A673 (cell line): Measurements from ENCODE around the gene RPTOR. TPM values are rescaled to one million over a fixed set of nuclear protein-coding genes. Genes with fewer than 3 reads are reported as not detected.

ENCODE experiments used
- BruUV-seq: library from RNA; stranded (reverse); fragments of 400-500 nt; replicated peaks from 2 replicates; lab custom pipeline; 2021; lab: Mats Ljungman, UMichigan
- CTCF ChIA-PET: fragments of 300-600 bp; sonication (Branson Sonifier 250); formaldehyde crosslinking; loops from one replicate; lab custom pipeline; 2022; ENCODE audit warnings: antibody characterized with exemption; lab: Charles Lee
- POLR2A ChIA-PET: fragments of 300-600 bp; sonication (Branson Sonifier 250); formaldehyde crosslinking; loops from one replicate; lab custom pipeline; 2022; ENCODE audit warnings: antibody characterized with exemption; ENCODE audit not compliant: low non-redundant PET; lab: Charles Lee
- DNase-seq: peaks from one replicate; pipeline ENCODE4 v3.0.0-alpha.2; 2015; ENCODE audit warnings: low spot score
- H3K27ac ChIP-seq: fragments of 200-600 bp; sonication (generic); 2 replicates; pipeline ENCODE4 v1.5.1; 2016; ENCODE audit warnings: mixed run types, low read depth, mild to moderate bottlenecking, mixed read lengths, antibody characterized with exemption, low read length; ENCODE audit not compliant: poor library complexity, severe bottlenecking
- H3K27me3 ChIP-seq: fragments of 200-600 bp; sonication (generic); replicated peaks from 2 replicates; pipeline ENCODE4 v1.6.1; 2017; ENCODE audit warnings: mixed run types, low read depth, mild to moderate bottlenecking, mixed read lengths, antibody characterized with exemption, low read length; ENCODE audit not compliant: insufficient read depth, poor library complexity
- H3K36me3 ChIP-seq: fragments of 200-600 bp; sonication (generic); 2 replicates; pipeline ENCODE4 v1.6.1; 2016; ENCODE audit warnings: mixed run types, mild to moderate bottlenecking, mixed read lengths, antibody characterized with exemption, low read length; ENCODE audit not compliant: insufficient read depth, poor library complexity, severe bottlenecking
- H3K4me1 ChIP-seq: fragments of 200-600 bp; sonication (generic); 2 replicates; pipeline ENCODE4 v1.6.1; 2017; ENCODE audit warnings: mixed run types, mild to moderate bottlenecking, mixed read lengths, antibody characterized with exemption, low read length; ENCODE audit not compliant: insufficient read depth, poor library complexity, severe bottlenecking
- H3K4me3 ChIP-seq: fragments of 200-600 bp; sonication (generic); 2 replicates; pipeline ENCODE4 v1.5.1; 2016; ENCODE audit warnings: low read depth, mixed run types, mild to moderate bottlenecking, mixed read lengths, low read length; ENCODE audit not compliant: poor library complexity, severe bottlenecking
- H3K9me3 ChIP-seq: fragments of 200-600 bp; sonication (generic); 2 replicates; pipeline ENCODE4 v1.6.1; 2016; ENCODE audit warnings: mixed run types, low read depth, mild to moderate bottlenecking, mixed read lengths, antibody characterized with exemption, low read length; ENCODE audit not compliant: poor library complexity, severe bottlenecking
- CTCF ChIP-seq: fragments of 300-800, 200-600 bp; sonication (generic); conservative IDR thresholded peaks from 2 replicates; pipeline ENCODE4 v1.5.1; 2017; ENCODE audit warnings: low read depth, mild to moderate bottlenecking, antibody characterized with exemption, low read length, moderate library complexity, mixed read lengths
- EZH2 ChIP-seq: fragments of 200-600 bp; sonication (generic); IDR thresholded peaks from 2 replicates; pipeline ENCODE4 v1.6.1; 2017; ENCODE audit warnings: borderline replicate concordance, low read depth, mild to moderate bottlenecking, mixed read lengths, antibody characterized with exemption, low read length; ENCODE audit not compliant: poor library complexity, severe bottlenecking
- intact Hi-C: fragments of 100-400 bp; cut with micrococcal nuclease; formaldehyde crosslinking; loops from one replicate; pipeline ENCODE4 v1.10.0; 2022; ENCODE audit not compliant: unreplicated experiment
- total RNA-seq: library from RNA; stranded (reverse); gene quantifications from 2 replicates; pipeline ENCODE4 v1.2.3, GENCODE V29; 2021

The RPTOR gene
- total RNA-seq, 1 experiment from 2014 or later: 55.2 TPM

DNA sequence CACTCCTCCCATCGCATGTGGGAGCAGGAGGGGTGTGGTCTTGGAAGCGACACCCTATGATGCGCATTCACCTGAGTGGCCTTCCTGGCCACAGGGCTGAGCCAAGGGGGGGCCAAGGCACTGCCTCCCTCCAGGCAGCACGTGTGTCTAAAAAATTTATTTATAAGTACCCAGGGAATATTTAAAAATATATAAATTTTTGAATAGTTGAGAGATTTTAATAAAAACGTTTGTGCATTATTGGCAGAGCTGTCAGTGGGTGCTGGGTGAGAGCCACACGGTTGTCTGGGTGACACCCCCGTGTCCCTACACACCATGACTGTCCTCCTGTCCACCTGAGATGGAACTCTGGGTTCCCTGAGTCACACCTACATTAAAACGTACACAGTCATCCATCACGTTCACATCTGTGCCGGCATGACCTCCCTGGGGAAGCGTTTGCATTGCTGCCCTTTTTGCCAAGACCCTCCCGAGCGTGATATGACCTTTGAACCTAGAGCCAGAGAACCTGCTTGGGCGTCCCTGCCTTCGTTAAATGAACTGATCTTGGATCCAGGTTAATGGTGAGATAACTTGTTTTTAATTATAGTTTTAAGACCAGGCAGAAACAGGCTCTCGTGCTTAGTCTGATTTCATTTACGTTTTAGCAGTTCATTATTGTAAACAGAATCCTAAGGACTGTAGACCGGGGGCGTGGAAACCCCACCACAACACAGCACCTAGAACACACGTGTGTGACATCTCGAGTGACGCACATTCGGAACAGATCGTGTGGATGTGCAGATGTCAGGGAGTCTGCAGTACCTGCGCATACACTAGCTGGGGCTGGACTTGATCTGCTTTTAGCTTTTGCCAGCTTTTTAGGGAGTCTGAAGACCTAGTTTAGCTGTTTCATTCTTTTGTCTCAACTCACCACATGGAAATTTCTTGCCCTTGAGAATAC, 254.2 kb downstream of the RPTOR start:
- POLR2A ChIA-PET: no interaction called here
- no peak overlapping the region for H3K27ac ChIP-seq
- no peak overlapping the region for H3K4me3 ChIP-seq
- no peaks in the 10 kb centered on the region for H3K9me3 ChIP-seq
- H3K4me1 ChIP-seq: no peaks in the 10 kb centered on the region
- DNase-seq: no peak
- no peaks in the 10 kb centered on the region for H3K27me3 ChIP-seq
- no TSS peak for BruUV-seq
- no peaks in the 10 kb centered on the region for H3K36me3 ChIP-seq
- TF ChIP-seq EZH2 (no peak), CTCF (no peak)
- intact Hi-C loops: no loop called here
- CTCF ChIA-PET: no interaction called here

- POLR2A ChIA-PET: no interaction called here
Measured at GRCh38 chr17:80799538-80800480, 255.2 kb downstream of the RPTOR start.

More at GRCh38 chr17:80799538-80800480, 255.2 kb downstream of the RPTOR start:
- Histone ChIP-seq H3K36me3 (no peaks in the 10 kb centered on the region), H3K9me3 (no peaks in the 10 kb centered on the region), H3K27ac (no peak overlapping the region), H3K4me1 (no peaks in the 10 kb centered on the region), H3K4me3 (no peak overlapping the region), H3K27me3 (no peaks in the 10 kb centered on the region)
- CTCF ChIA-PET: no interaction called here
- DNase-seq: no peak
- intact Hi-C loops: no loop called here
- TF ChIP-seq CTCF: no peak
- no peak for TF ChIP-seq EZH2
- no TSS peak for BruUV-seq
